ENCODE data around the gene MCRIP2. TPM values are rescaled to one million over a fixed set of nuclear protein-coding genes. Genes with fewer than 3 reads are reported as not detected.

MCRIP2 gene
- total and polyA plus RNA-seq, 7 experiments from 2014 or later, result 21.4 to 35.8 (median 28.8) TPM

- Mint-ChIP-seq H3K4me3 (peak within 1 kb of the TSS; percentile 71 to 89 (median 84)), H3K9me3 (no peaks in the 10 kb centered on the region), H3K27me3 (peaks cover 0 to 4% (median 0%) of the 10 kb centered on the region in 5 donors), H3K36me3 (peaks cover 0 to 9% (median 0%) of the 10 kb centered on the region in 5 donors), H3K4me1 (peaks cover 10 to 33% (median 22%) of the 10 kb centered on the region in 7 donors), H3K27ac (peak within 1 kb of the TSS in 7 of 9 donors; percentile 62 to 89 (median 83))
- peak within 1 kb of the TSS; percentile 79 for H3K27ac ChIP-seq (ENCODE audit: low read depth, low read length)
- ATAC-seq, result peak; percentile 81
- DNase-seq, result peak; percentile 72 to 96 (median 81)
- intact Hi-C loops (cut with micrococcal nuclease), result loop anchor here (1.0 to 5.0 kb wide), 11 partner anchors 10 to 1285 kb away; partner anchors contain the start of genes FAM234A (in 1 of the 2), LMF1 (in 1 of the 2), METTL26 (in 1 of the 2) and RHOT2 (in 1 of the 2)
- ChIA-PET CTCF (no interaction called here), POLR2A (interaction anchor here (0.8 to 3.8 kb wide), 10 partner anchors 10 to 111 kb away, joined by 3 to 34 read pairs (median 5); partner anchors contain the start of genes METTL26, RHOT2 and WDR24)
- H3K9me3 ChIP-seq (ENCODE audit: control insufficient read depth in 2 of 3, low read length in 3 of 3), result no peaks in the 10 kb centered on the region
- peak within 1 kb of the TSS; percentile 71 for H3K4me3 ChIP-seq (ENCODE audit: low read length)
- peaks cover 0 to 24% (median 12%) of the 10 kb centered on the region in 3 experiments for H3K36me3 ChIP-seq (ENCODE audit: control insufficient read depth in 2 of 3, insufficient read depth in 3 of 3, low read length in 3 of 3)
- no peaks in the 10 kb centered on the region for H3K27me3 ChIP-seq (ENCODE audit: control insufficient read depth in 2 of 2, insufficient read depth in 2 of 2, low read length in 2 of 2)
- peaks cover 7 to 19% of the 10 kb centered on the region in 2 donors for H3K4me1 ChIP-seq (ENCODE audit: control insufficient read depth in 2 of 2, insufficient read depth in 2 of 2, low read length in 2 of 2)
Measured at GRCh38 chr16:679814-680624, 38.4 kb downstream of the MCRIP2 start, which contains the start of gene STUB1. Gene STUB1, plus strand, starts transcription at chr16:680410. Its CDS starts 116 bp downstream, at chr16:680526.

GRCh38 chr16:680625-680945 lies 39.0 kb downstream of the MCRIP2 start:
- intact Hi-C loops (cut with micrococcal nuclease), result loop anchor here (1.0 to 5.0 kb wide), 6 partner anchors 10 to 1284 kb away; partner anchors contain the start of genes FAM234A (in 1 of the 2), LMF1 (in 1 of the 2), RPS2 (in 1 of the 2) and UQCC4 (in 1 of the 2)
- peaks cover 10 to 33% (median 18%) of the 10 kb centered on the region in 7 donors for H3K4me1 Mint-ChIP-seq
- no peaks in the 10 kb centered on the region for H3K9me3 Mint-ChIP-seq
- peak overlapping the region; percentile 64 to 86 (median 80) for H3K4me3 Mint-ChIP-seq
- H3K27me3 Mint-ChIP-seq, result no peaks in the 10 kb centered on the region
- H3K27ac ChIP-seq (ENCODE audit: low read depth, low read length), result peak overlapping the region; percentile 79
- peak overlapping the region in 4 of 9 donors; percentile 16 to 81 (median 40) for H3K27ac Mint-ChIP-seq
- DNase-seq (no peak), ATAC-seq (no peak)
- H3K36me3 Mint-ChIP-seq, result peaks cover 0 to 9% (median 0%) of the 10 kb centered on the region in 5 donors
- peaks cover 9 to 25% of the 10 kb centered on the region in 2 donors for H3K4me1 ChIP-seq (ENCODE audit: control insufficient read depth in 2 of 2, insufficient read depth in 2 of 2, low read length in 2 of 2)
- peaks cover 0 to 24% (median 12%) of the 10 kb centered on the region in 3 experiments for H3K36me3 ChIP-seq (ENCODE audit: control insufficient read depth in 2 of 3, insufficient read depth in 3 of 3, low read length in 3 of 3)
- ChIA-PET POLR2A (interaction anchor here (0.8 to 3.8 kb wide), 10 partner anchors 9 to 112 kb away, joined by 3 to 34 read pairs (median 5); partner anchors contain the start of genes METTL26, RHOT2 and WDR24), CTCF (no interaction called here)
- H3K4me3 ChIP-seq (ENCODE audit: low read length), result peak overlapping the region; percentile 71
- no peaks in the 10 kb centered on the region for H3K27me3 ChIP-seq (ENCODE audit: control insufficient read depth in 2 of 2, insufficient read depth in 2 of 2, low read length in 2 of 2)
- no peaks in the 10 kb centered on the region for H3K9me3 ChIP-seq (ENCODE audit: control insufficient read depth in 2 of 3, low read length in 3 of 3)

GRCh38 chr16:680967-681745 lies 39.5 kb downstream of the MCRIP2 start:
- H3K36me3 ChIP-seq (ENCODE audit: control insufficient read depth in 2 of 3, insufficient read depth in 3 of 3, low read length in 3 of 3), result peaks cover 0 to 30% (median 12%) of the 10 kb centered on the region in 3 experiments
- no peaks in the 10 kb centered on the region for H3K27me3 ChIP-seq (ENCODE audit: control insufficient read depth in 2 of 2, insufficient read depth in 2 of 2, low read length in 2 of 2)
- intact Hi-C loops (cut with micrococcal nuclease), result loop anchor here (1.0 to 5.0 kb wide), 6 partner anchors 9 to 1284 kb away; partner anchors contain the start of genes FAM234A (in 1 of the 2), LMF1 (in 1 of the 2), RPS2 (in 1 of the 2) and UQCC4 (in 1 of the 2)
- DNase-seq (no peak), ATAC-seq (no peak)
- Mint-ChIP-seq H3K36me3 (peaks cover 0 to 9% (median 0%) of the 10 kb centered on the region in 5 donors), H3K9me3 (no peaks in the 10 kb centered on the region), H3K27me3 (no peaks in the 10 kb centered on the region), H3K4me1 (peaks cover 10 to 33% (median 18%) of the 10 kb centered on the region in 7 donors), H3K27ac (peak overlapping the region in 5 of 9 donors; percentile 51 to 81 (median 66)), H3K4me3 (peak overlapping the region; percentile 64 to 84 (median 74))
- no peaks in the 10 kb centered on the region for H3K9me3 ChIP-seq (ENCODE audit: control insufficient read depth in 2 of 3, low read length in 3 of 3)
- CTCF ChIA-PET, result no interaction called here
- peaks cover 9 to 27% of the 10 kb centered on the region in 2 donors for H3K4me1 ChIP-seq (ENCODE audit: control insufficient read depth in 2 of 2, insufficient read depth in 2 of 2, low read length in 2 of 2)
- H3K4me3 ChIP-seq (ENCODE audit: low read length), result peak overlapping the region; percentile 71
- POLR2A ChIA-PET, result interaction anchor here (0.9 to 3.8 kb wide), 11 partner anchors 8 to 112 kb away, joined by 3 to 34 read pairs (median 4); partner anchors contain the start of genes MCRIP2, METRN, RHOT2 and WDR24
- peak overlapping the region; percentile 79 for H3K27ac ChIP-seq (ENCODE audit: low read depth, low read length)

- H3K4me1 Mint-ChIP-seq, result peaks cover 10 to 31% (median 18%) of the 10 kb centered on the region in 7 donors
- peak overlapping the region; percentile 12 for H3K27ac ChIP-seq (ENCODE audit: low read depth, low read length)
Measured at GRCh38 chr16:681746-682427, 40.3 kb downstream of the MCRIP2 start.

GRCh38 chr16:682493-683395 lies 41.1 kb downstream of the MCRIP2 start:
- Mint-ChIP-seq H3K27ac (peak overlapping the region in 7 of 9 donors; percentile 38 to 76 (median 58)), H3K9me3 (no peaks in the 10 kb centered on the region), H3K4me3 (peak overlapping the region; percentile 68 to 87 (median 76)), H3K36me3 (peaks cover 0 to 9% (median 0%) of the 10 kb centered on the region in 5 donors), H3K27me3 (no peaks in the 10 kb centered on the region), H3K4me1 (peaks cover 10 to 29% (median 18%) of the 10 kb centered on the region in 7 donors)
- intact Hi-C loops (cut with micrococcal nuclease), result loop anchor here in 1 of 2 donors (5.0 kb wide), 2 partner anchors 450 to 740 kb away; partner anchors contain the start of genes FAM234A and UQCC4
- peak overlapping the region; percentile 78 for H3K27ac ChIP-seq (ENCODE audit: low read depth, low read length)
- ChIA-PET CTCF (no interaction called here), POLR2A (interaction anchor here (0.6 to 3.8 kb wide), 4 partner anchors 7 to 710 kb away, joined by 7 to 34 read pairs (median 16); partner anchors contain the start of genes RHOT2 and WDR24)
- no peak for DNase-seq
- H3K9me3 ChIP-seq (ENCODE audit: control insufficient read depth in 2 of 3, low read length in 3 of 3), result no peaks in the 10 kb centered on the region
- H3K27me3 ChIP-seq (ENCODE audit: control insufficient read depth in 2 of 2, insufficient read depth in 2 of 2, low read length in 2 of 2), result no peaks in the 10 kb centered on the region
- no peak for ATAC-seq
- peaks cover 0 to 45% (median 12%) of the 10 kb centered on the region in 3 experiments for H3K36me3 ChIP-seq (ENCODE audit: control insufficient read depth in 2 of 3, insufficient read depth in 3 of 3, low read length in 3 of 3)
- H3K4me1 ChIP-seq (ENCODE audit: control insufficient read depth in 2 of 2, insufficient read depth in 2 of 2, low read length in 2 of 2), result peaks cover 9 to 27% of the 10 kb centered on the region in 2 donors
- H3K4me3 ChIP-seq (ENCODE audit: low read length), result no peak overlapping the region

More at GRCh38 chr16:681746-682427, 40.3 kb downstream of the MCRIP2 start:
- peak overlapping the region in 5 of 9 donors; percentile 55 to 81 (median 66) for H3K27ac Mint-ChIP-seq
- no peaks in the 10 kb centered on the region for H3K27me3 Mint-ChIP-seq
- Histone ChIP-seq H3K4me1 (ENCODE audit: control insufficient read depth in 2 of 2, insufficient read depth in 2 of 2, low read length in 2 of 2) (peaks cover 9 to 27% of the 10 kb centered on the region in 2 donors), H3K27me3 (ENCODE audit: control insufficient read depth in 2 of 2, insufficient read depth in 2 of 2, low read length in 2 of 2) (no peaks in the 10 kb centered on the region), H3K36me3 (ENCODE audit: control insufficient read depth in 2 of 3, insufficient read depth in 3 of 3, low read length in 3 of 3) (peaks cover 0 to 37% (median 12%) of the 10 kb centered on the region in 3 experiments), H3K9me3 (ENCODE audit: control insufficient read depth in 2 of 3, low read length in 3 of 3) (no peaks in the 10 kb centered on the region), H3K4me3 (ENCODE audit: low read length) (no peak overlapping the region)
- peaks cover 0 to 9% (median 0%) of the 10 kb centered on the region in 5 donors for H3K36me3 Mint-ChIP-seq
- POLR2A ChIA-PET, result interaction anchor here (0.9 to 3.8 kb wide), 8 partner anchors 8 to 40 kb away, joined by 3 to 34 read pairs (median 7); partner anchors contain the start of genes MCRIP2, METRN, RHOT2 and WDR24
- DNase-seq (no peak), ATAC-seq (no peak)
- CTCF ChIA-PET, result no interaction called here
- intact Hi-C loops (cut with micrococcal nuclease), result loop anchor here (2.0 to 5.0 kb wide), 4 partner anchors 289 to 1283 kb away; partner anchors contain the start of genes FAM234A (in 1 of the 2), LMF1 (in 1 of the 2), RPS2 (in 1 of the 2) and UQCC4 (in 1 of the 2)
- peak overlapping the region; percentile 68 to 87 (median 74) for H3K4me3 Mint-ChIP-seq
- no peaks in the 10 kb centered on the region for H3K9me3 Mint-ChIP-seq

Data from naive thymus-derived CD4-positive, alpha-beta T cell (primary cell).